Subcutaneous adipose tissue (tissue), 4 donors: ENCODE measurements around the gene MYPN. TPM values are rescaled to one million over a fixed set of nuclear protein-coding genes. Genes with fewer than 3 reads are reported as not detected.

ENCODE experiments used
- total RNA-seq, 4 donors: library from RNA; depleted of rRNA; stranded (reverse); fragments of >200 nt; gene quantifications; one replicate each; pipeline ENCODE4 v1.1.0, GENCODE V29; 2016
- TF ChIP-seq, protein P1 (sequence below): fragments of 450-650 bp; IDR thresholded peaks from one replicate; pipeline ENCODE4 v1.5.1; 2016; ENCODE audit warnings: low read depth, mild to moderate bottlenecking, control low read depth, antibody characterized with exemption, moderate library complexity

The MYPN gene
- total RNA-seq, 4 donors from 2014 or later = not detected

DNA sequence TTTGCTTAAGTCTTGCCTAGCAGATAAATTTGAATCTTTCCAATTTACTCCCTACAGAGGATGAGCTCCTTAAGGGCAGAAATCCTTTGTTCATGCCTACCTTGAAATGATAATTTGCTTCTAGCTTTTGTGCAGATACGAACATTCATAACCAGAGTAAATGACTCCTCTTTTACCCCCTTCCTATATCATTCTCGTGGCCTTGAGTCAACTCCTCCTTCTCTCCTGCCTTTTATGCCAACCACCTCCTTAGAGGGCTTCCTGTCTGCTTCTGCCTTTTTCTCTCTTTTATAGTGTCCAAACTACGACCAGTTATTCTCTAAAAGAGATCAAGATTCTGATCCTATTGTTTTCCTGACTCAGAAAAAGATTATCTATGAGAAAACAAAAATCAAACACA is 36.4 kb downstream of the MYPN start:
- TF ChIP-seq, protein P1, sequence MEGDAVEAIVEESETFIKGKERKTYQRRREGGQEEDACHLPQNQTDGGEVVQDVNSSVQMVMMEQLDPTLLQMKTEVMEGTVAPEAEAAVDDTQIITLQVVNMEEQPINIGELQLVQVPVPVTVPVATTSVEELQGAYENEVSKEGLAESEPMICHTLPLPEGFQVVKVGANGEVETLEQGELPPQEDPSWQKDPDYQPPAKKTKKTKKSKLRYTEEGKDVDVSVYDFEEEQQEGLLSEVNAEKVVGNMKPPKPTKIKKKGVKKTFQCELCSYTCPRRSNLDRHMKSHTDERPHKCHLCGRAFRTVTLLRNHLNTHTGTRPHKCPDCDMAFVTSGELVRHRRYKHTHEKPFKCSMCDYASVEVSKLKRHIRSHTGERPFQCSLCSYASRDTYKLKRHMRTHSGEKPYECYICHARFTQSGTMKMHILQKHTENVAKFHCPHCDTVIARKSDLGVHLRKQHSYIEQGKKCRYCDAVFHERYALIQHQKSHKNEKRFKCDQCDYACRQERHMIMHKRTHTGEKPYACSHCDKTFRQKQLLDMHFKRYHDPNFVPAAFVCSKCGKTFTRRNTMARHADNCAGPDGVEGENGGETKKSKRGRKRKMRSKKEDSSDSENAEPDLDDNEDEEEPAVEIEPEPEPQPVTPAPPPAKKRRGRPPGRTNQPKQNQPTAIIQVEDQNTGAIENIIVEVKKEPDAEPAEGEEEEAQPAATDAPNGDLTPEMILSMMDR = no peak

DNA sequence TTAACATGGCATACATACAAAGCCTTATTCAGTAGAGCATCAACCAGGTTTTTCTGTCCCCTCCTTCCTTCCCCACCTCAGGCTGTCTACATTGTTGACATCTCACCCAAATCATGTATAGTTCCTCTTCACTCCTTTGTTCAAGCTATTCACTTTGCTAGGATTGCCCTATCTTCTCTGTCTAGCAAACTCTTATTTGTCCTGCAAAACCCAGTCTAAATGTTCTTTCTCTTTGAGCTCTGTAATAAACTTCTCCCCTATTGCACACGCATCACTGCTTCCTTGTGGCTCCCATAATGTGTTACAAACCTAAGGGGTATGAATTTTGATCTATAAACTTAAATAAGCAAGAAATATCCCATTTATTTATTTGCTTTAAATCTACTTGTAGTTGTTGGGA is 36.8 kb downstream of the MYPN start:
- TF ChIP-seq, protein P1 = no peak

DNA sequence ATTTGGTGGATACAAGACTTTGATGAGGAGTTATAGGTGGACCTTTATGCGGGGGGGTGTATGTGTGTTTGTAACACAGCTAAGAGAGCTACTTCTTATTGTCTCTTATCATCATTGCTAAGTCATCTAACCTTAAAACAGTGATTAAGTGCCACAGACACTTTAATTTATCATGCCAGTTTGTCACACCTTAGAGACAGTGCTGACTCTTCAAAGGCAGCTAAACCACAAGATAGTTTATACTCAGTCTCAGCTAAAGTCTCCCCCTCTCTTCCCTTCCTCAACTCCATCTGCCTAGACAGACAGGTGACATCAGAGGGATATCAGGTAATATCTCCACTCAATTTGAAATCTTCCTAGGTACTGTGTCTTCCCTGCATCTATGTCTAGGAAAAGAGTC is 42.2 kb downstream of the MYPN start:
- TF ChIP-seq, protein P1 = no peak

GRCh38 chr10:68153473-68154210 is 44.4 kb downstream of the MYPN start:
- TF ChIP-seq, protein P1 = no peak

- TF ChIP-seq, protein P1 = no peak
Measured at GRCh38 chr10:68154211-68154497, 44.9 kb downstream of the MYPN start.

- TF ChIP-seq, protein P1 = no peak
Measured at GRCh38 chr10:68155615-68156210, 46.4 kb downstream of the MYPN start.

DNA sequence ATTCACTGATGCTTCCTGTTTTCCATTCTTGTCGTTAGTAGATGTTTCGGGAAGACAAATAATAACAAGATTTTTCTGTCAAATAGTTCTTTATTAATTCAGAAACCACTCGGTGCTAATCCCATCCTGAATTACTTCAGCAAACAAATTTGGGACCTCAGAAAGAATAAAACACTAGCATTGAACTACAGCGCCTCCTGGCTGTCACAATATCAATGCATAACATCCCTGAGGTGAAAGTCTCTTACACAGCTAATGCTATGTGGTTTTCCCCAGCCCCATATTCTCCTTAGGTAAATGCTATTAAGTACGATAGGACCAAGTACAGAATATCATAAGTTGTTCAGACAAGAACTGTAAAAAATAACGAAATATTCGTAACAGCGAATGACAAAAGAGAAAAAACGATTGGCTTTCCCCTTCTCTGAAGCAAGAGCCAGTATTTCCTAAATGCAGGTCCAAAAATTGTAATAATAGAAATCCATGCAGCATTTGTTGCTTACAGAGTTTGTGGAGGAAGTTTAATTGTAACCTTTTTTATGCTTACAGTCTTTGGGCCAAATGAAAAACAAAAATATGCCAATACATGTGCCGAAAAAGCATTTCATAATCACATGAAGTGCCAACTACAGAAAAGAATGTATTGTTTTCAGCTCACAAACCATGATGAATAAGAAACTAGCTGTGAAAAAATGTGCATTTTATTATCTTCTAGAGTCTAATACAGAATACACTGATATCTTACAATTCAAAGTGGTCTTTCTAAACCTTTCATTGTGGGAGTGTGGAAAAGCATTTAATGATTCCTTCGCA is 47.3 kb downstream of the MYPN start:
- TF ChIP-seq, protein P1 = no peak
